ENCODE data around the gene DCAF16.

DNA sequence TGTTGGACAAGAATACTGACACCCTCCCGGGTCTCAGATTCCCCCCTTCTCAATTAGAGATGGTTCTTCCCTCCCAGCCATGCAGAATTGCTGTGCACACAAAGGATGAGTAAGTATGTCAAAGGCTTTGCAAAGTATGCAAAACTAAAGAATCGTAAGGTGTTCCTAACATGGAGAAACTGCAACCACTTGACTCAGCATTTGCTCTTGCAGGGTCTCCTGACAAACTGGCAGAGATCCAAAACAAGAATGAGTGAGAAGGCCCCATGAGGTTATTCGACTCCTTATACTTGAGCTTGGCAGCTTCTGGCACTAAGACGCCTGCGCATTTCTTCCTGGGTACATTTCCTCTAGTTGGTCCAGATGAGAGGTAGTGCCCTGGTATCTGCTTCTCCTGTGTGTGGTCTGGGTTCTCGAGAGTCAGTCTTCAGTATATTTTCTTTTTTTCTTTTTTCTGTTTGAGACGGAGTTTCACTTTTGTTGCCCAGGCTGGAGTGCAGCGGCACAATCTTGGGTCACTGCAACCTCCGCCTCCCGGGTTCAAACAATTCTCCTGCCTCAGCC, 37.3 kb downstream of the DCAF16 start:
- TF ChIP-seq CTCF (IDR thresholded peaks at IDR 0.05) (no peak), POLR2A (IDR thresholded peaks at IDR 0.05; ENCODE audit: low read length) (no peak), ESRRA (IDR thresholded peaks at IDR 0.05; ENCODE audit: borderline replicate concordance, low read length) (no peak), CHD4 (IDR thresholded peaks at IDR 0.05; ENCODE audit: borderline replicate concordance) (no peak), JUN (IDR thresholded peaks at IDR 0.05) (no peak)

Data from A549 (cell line).